Glutamatergic neuron (in vitro differentiated cells): ENCODE results near the gene DMRT3. TPM values are rescaled to one million over a fixed set of nuclear protein-coding genes. Genes with fewer than 3 reads are reported as not detected.

Source experiments
- DNase-seq: peaks from one replicate; pipeline ENCODE4 v3.0.0; 2022
- H3K27ac Mint-ChIP-seq: one replicate; pipeline ENCODE4 v1.8.0; 2020; ENCODE audit warnings: mild to moderate bottlenecking, mixed read lengths, inconsistent platforms; ENCODE audit not compliant: unreplicated experiment
- H3K27me3 Mint-ChIP-seq: one replicate; pipeline ENCODE4 v1.8.0; 2020; ENCODE audit warnings: mild to moderate bottlenecking, moderate library complexity, mixed read lengths, inconsistent platforms; ENCODE audit not compliant: unreplicated experiment
- H3K36me3 Mint-ChIP-seq: one replicate; pipeline ENCODE4 v1.8.0; 2020; ENCODE audit warnings: mild to moderate bottlenecking, mixed read lengths, inconsistent platforms; ENCODE audit not compliant: unreplicated experiment
- H3K4me1 Mint-ChIP-seq: one replicate; pipeline ENCODE4 v1.8.0; 2020; ENCODE audit warnings: mild to moderate bottlenecking, low read depth, mixed read lengths, inconsistent platforms; ENCODE audit not compliant: unreplicated experiment
- H3K4me3 Mint-ChIP-seq: one replicate; pipeline ENCODE4 v1.8.0; 2020; ENCODE audit warnings: mild to moderate bottlenecking, mixed read lengths, inconsistent platforms; ENCODE audit not compliant: unreplicated experiment
- H3K9me3 Mint-ChIP-seq: one replicate; pipeline ENCODE4 v1.8.0; 2020; ENCODE audit warnings: mild to moderate bottlenecking, moderate library complexity, mixed read lengths, inconsistent platforms; ENCODE audit not compliant: unreplicated experiment
- CTCF ChIP-seq: fragments of 200-600 bp; sonication (generic); IDR thresholded peaks from one replicate; pipeline ENCODE4 v1.5.0; 2021; ENCODE audit not compliant: partially characterized antibody, unreplicated experiment
- total RNA-seq: library from RNA; stranded (reverse); fragmentation: NEBNext Ultra II Directional; extraction: Animal tissue kit (Norgen Biotek cat#: 25700); gene quantifications from one replicate; pipeline ENCODE4 v1.2.1, GENCODE V29; 2021; ENCODE audit not compliant: unreplicated experiment

The DMRT3 gene
- total RNA-seq, 1 donor from 2014 or later, result 1.7 TPM

- no peak for TF ChIP-seq CTCF
- H3K27me3 Mint-ChIP-seq, result peaks cover 38% of the 10 kb centered on the region
- H3K27ac Mint-ChIP-seq, result no peak overlapping the region
- no peak overlapping the region for H3K4me3 Mint-ChIP-seq
- no peaks in the 10 kb centered on the region for H3K36me3 Mint-ChIP-seq
- DNase-seq, result peak; percentile 69
- peaks cover 6% of the 10 kb centered on the region for H3K9me3 Mint-ChIP-seq
- no peaks in the 10 kb centered on the region for H3K4me1 Mint-ChIP-seq
Measured at GRCh38 chr9:981491-981898, 5.0 kb downstream of the DMRT3 start.

- peaks cover 6% of the 10 kb centered on the region for H3K9me3 Mint-ChIP-seq
- no peaks in the 10 kb centered on the region for H3K4me1 Mint-ChIP-seq
- no peaks in the 10 kb centered on the region for H3K36me3 Mint-ChIP-seq
- H3K4me3 Mint-ChIP-seq, result no peak overlapping the region
- no peak for DNase-seq
- TF ChIP-seq CTCF, result no peak
- H3K27ac Mint-ChIP-seq, result no peak overlapping the region
- peaks cover 38% of the 10 kb centered on the region for H3K27me3 Mint-ChIP-seq
Measured at GRCh38 chr9:982394-983230, 6.2 kb downstream of the DMRT3 start.

- Mint-ChIP-seq H3K4me1 (no peaks in the 10 kb centered on the region), H3K27me3 (peaks cover 5% of the 10 kb centered on the region), H3K27ac (no peak overlapping the region), H3K9me3 (peaks cover 3% of the 10 kb centered on the region), H3K4me3 (no peak overlapping the region), H3K36me3 (no peaks in the 10 kb centered on the region)
- DNase-seq, result no peak
- no peak for TF ChIP-seq CTCF
Measured at GRCh38 chr9:994005-994404, 17.6 kb downstream of the DMRT3 start.

GRCh38 chr9:995192-995591 is 18.7 kb downstream of the DMRT3 start:
- no peak overlapping the region for H3K27ac Mint-ChIP-seq
- H3K4me1 Mint-ChIP-seq, result no peaks in the 10 kb centered on the region
- H3K4me3 Mint-ChIP-seq, result no peak overlapping the region
- H3K36me3 Mint-ChIP-seq, result no peaks in the 10 kb centered on the region
- peaks cover 4% of the 10 kb centered on the region for H3K27me3 Mint-ChIP-seq
- no peak for DNase-seq
- H3K9me3 Mint-ChIP-seq, result peaks cover 4% of the 10 kb centered on the region
- TF ChIP-seq CTCF, result no peak

- Mint-ChIP-seq H3K27me3 (peaks cover 4% of the 10 kb centered on the region), H3K36me3 (no peaks in the 10 kb centered on the region), H3K9me3 (peaks cover 4% of the 10 kb centered on the region), H3K27ac (no peak overlapping the region), H3K4me3 (no peak overlapping the region), H3K4me1 (no peaks in the 10 kb centered on the region)
- TF ChIP-seq CTCF, result no peak
- DNase-seq, result no peak
Measured at GRCh38 chr9:995781-996180, 19.3 kb downstream of the DMRT3 start.
